HepG2 (cell line): Measurements from ENCODE around the gene PGM2. TPM values are rescaled to one million over a fixed set of nuclear protein-coding genes. Genes with fewer than 3 reads are reported as not detected.

Experiments
- ATAC-seq: fragments of 200-7000 bp; cut with Tn5 transposase; 3 replicates; pipeline ENCODE4 v1.9.1; 2020; ENCODE audit warnings: mild to moderate bottlenecking, moderate library complexity
- BruUV-seq: library from RNA; stranded (reverse); fragments of 400-500 nt; replicated peaks from 2 replicates; lab custom pipeline; 2021; lab: Mats Ljungman, UMichigan
- CTCF ChIA-PET: fragments of 300-600 bp; formaldehyde crosslinking; extraction: SDS; loops from one replicate; lab custom pipeline; 2021; ENCODE audit warnings: low total read pairs, inconsistent platforms, low intra/inter-chr PET ratio; lab: Yijun Ruan, JAX
- POLR2A ChIA-PET: fragments of 350-600 bp; sonication (Branson Sonifier 250); formaldehyde crosslinking; loops from one replicate; lab custom pipeline; 2020; ENCODE audit warnings: antibody characterized with exemption, inconsistent platforms; lab: Yijun Ruan, JAX
- DNase-seq: peaks from one replicate; pipeline ENCODE4 v3.0.0-alpha.2; 2015; ENCODE audit warnings: low spot score
- FAIRE-seq: peaks from 3 replicates; lab custom pipeline; 2011; peaks lifted over from hg19 to GRCh38; lab: Jason Lieb, UNC
- H2AFZ ChIP-seq: one replicate; pipeline ENCODE4 v1.6.1; 2011; ENCODE audit warnings: low read length, inconsistent platforms
- H3K27ac ChIP-seq: fragments of 300-600 bp; 3 replicates; pipeline ENCODE4 v1.8.0; 2011; ENCODE audit warnings: mixed run types, mild to moderate bottlenecking, mixed read lengths, low read length, inconsistent platforms; ENCODE audit not compliant: insufficient read depth; ENCODE audit errors: extremely low read length
- H3K27me3 ChIP-seq, 2 experiments: fragments of 200-600 bp in 1 of 2; 2 replicates in 1 of 2; 3 replicates in 1 of 2; pipeline versions ENCODE4 v1.6.0 to v1.8.0; 2011; ENCODE audit warnings: low read length in 2 of 2, mild to moderate bottlenecking in 2 of 2, moderate library complexity in 2 of 2, inconsistent platforms in 1 of 2; ENCODE audit not compliant: insufficient read depth in 2 of 2, control insufficient read depth in 1 of 2
- H3K36me3 ChIP-seq, 2 experiments: fragments of 200-600 bp in 1 of 2; replicated peaks in 1 of 2; 2 replicates in 1 of 2; 3 replicates in 1 of 2; pipeline versions ENCODE4 v1.5.1 to v1.8.0; 2011; ENCODE audit warnings: low read length in 2 of 2, inconsistent platforms in 1 of 2; ENCODE audit not compliant: insufficient read depth in 2 of 2, control insufficient read depth in 1 of 2
- H3K4me1 ChIP-seq: 2 replicates; pipeline ENCODE4 v1.5.1; 2012; ENCODE audit warnings: low read length, inconsistent platforms; ENCODE audit not compliant: insufficient read depth
- H3K4me2 ChIP-seq: 2 replicates; pipeline ENCODE4 v1.6.0; 2011; ENCODE audit warnings: low read depth, low read length, inconsistent platforms
- H3K4me3 ChIP-seq, 3 experiments: fragments of 200-600 bp in 1 of 3; sonication (generic), shearing (Covaris generic) in 1 of 3; replicated peaks in 1 of 3; 2 replicates each; pipeline ENCODE4 v1.5.1; 2011 to 2016; ENCODE audit warnings: low read length in 3 of 3, inconsistent platforms in 2 of 3, low read depth in 2 of 3, mild to moderate bottlenecking in 2 of 3, control low read depth in 1 of 3, mixed read lengths in 1 of 3; ENCODE audit not compliant: insufficient read depth in 1 of 3
- H3K79me2 ChIP-seq: one replicate; pipeline ENCODE4 v1.6.1; 2011; ENCODE audit warnings: low read length, inconsistent platforms; ENCODE audit not compliant: insufficient read depth
- H3K9ac ChIP-seq: 2 replicates; pipeline ENCODE4 v1.6.0; 2011; ENCODE audit warnings: mild to moderate bottlenecking, low read depth, low read length, inconsistent platforms; ENCODE audit not compliant: insufficient read depth
- H3K9me3 ChIP-seq: 2 replicates; pipeline ENCODE4 v1.5.1; 2012; ENCODE audit warnings: mild to moderate bottlenecking, low read length
- H4K20me1 ChIP-seq: 2 replicates; pipeline ENCODE4 v1.6.0; 2011; ENCODE audit warnings: inconsistent platforms, mild to moderate bottlenecking, low read length, moderate library complexity; ENCODE audit not compliant: insufficient read depth
- GTF2F1 ChIP-seq: fragments of 150-350 bp; IDR thresholded peaks from 2 replicates; pipeline ENCODE4 v1.6.1; 2014; ENCODE audit warnings: low read length
- HES4 ChIP-seq: sonication (generic); formaldehyde crosslinking; IDR thresholded peaks from 2 replicates; pipeline ENCODE4 v1.9.0; 2021; ENCODE audit warnings: mild to moderate bottlenecking, missing genetic modification reagents, borderline replicate concordance
- KLF15 ChIP-seq: sonication (generic); formaldehyde crosslinking; IDR thresholded peaks from 2 replicates; pipeline ENCODE4 v1.8.1; 2023; ENCODE audit warnings: borderline replicate concordance, mild to moderate bottlenecking, inconsistent platforms, missing genetic modification reagents, mixed read lengths
- MAZ ChIP-seq, 2 experiments: sonication (generic) in 1 of 2; formaldehyde crosslinking in 1 of 2; IDR thresholded peaks; 2 replicates each; pipeline versions ENCODE4 v1.5.0 to v1.6.1; 2012 to 2020; ENCODE audit warnings: low read depth in 2 of 2, mild to moderate bottlenecking in 2 of 2, borderline replicate concordance in 1 of 2, improper control_type of control experiment in 1 of 2, low read length in 1 of 2, missing genetic modification reagents in 1 of 2, moderate library complexity in 1 of 2
- MEF2D ChIP-seq: sonication (generic); formaldehyde crosslinking; IDR thresholded peaks from 2 replicates; pipeline ENCODE4 v1.5.1; 2020; ENCODE audit warnings: mild to moderate bottlenecking, missing genetic modification reagents
- ONECUT2 ChIP-seq: sonication (generic); formaldehyde crosslinking; IDR thresholded peaks from 2 replicates; pipeline ENCODE4 v1.4.0; 2020; ENCODE audit warnings: missing genetic modification reagents
- RFXAP ChIP-seq: sonication (generic); formaldehyde crosslinking; IDR thresholded peaks from 2 replicates; pipeline ENCODE4 v1.4.0; 2020; ENCODE audit warnings: missing genetic modification reagents, borderline replicate concordance
- TARDBP ChIP-seq: sonication (generic); formaldehyde crosslinking; IDR thresholded peaks from 2 replicates; pipeline ENCODE4 v1.8.0; 2022; ENCODE audit warnings: mild to moderate bottlenecking, missing genetic modification reagents
- TBP ChIP-seq: sonication (generic); formaldehyde crosslinking; IDR thresholded peaks from 2 replicates; pipeline ENCODE4 v1.5.0; 2020; ENCODE audit warnings: missing genetic modification reagents
- ZNF101 ChIP-seq: sonication (generic); formaldehyde crosslinking; IDR thresholded peaks from 2 replicates; pipeline ENCODE4 v1.4.0; 2020; ENCODE audit warnings: mild to moderate bottlenecking, low read depth, missing genetic modification reagents, borderline replicate concordance
- ZNF205 ChIP-seq: IDR thresholded peaks from 2 replicates; pipeline ENCODE4 v1.6.1; 2018; ENCODE audit warnings: missing biosample characterization, missing genetic modification reagents
- ZNF280D ChIP-seq: sonication (generic); formaldehyde crosslinking; IDR thresholded peaks from 2 replicates; pipeline ENCODE4 v1.5.1; 2020; ENCODE audit warnings: mild to moderate bottlenecking, missing genetic modification reagents
- ZNF562 ChIP-seq: sonication (generic); formaldehyde crosslinking; IDR thresholded peaks from 2 replicates; pipeline ENCODE4 v1.8.0; 2022; ENCODE audit warnings: missing genetic modification reagents, borderline replicate concordance
- ZNF629 ChIP-seq: sonication (generic); formaldehyde crosslinking; conservative IDR thresholded peaks from 2 replicates; pipeline ENCODE4 v1.5.0; 2020; ENCODE audit warnings: missing genetic modification reagents
- WGBS: methylation state at CpG from one replicate; pipeline ENCODE4 v1.1.6; 2017; ENCODE audit warnings: low lambda C conversion rate; 5-methylcytosine and 5-hydroxymethylcytosine counted together
- in situ Hi-C: cut with HindIII; loops from 2 replicates; pipeline ENCODE4 v1.10.0; 2017; ENCODE audit warnings: low pct_unique_long_range_greater_than_20kb; ENCODE audit not compliant: extremely low pct_ligation_motif_present
- intact Hi-C: fragments of 100-400 bp; cut with micrococcal nuclease; formaldehyde crosslinking; loops from one replicate; pipeline ENCODE4 v1.10.0; 2022; ENCODE audit not compliant: unreplicated experiment
- polyA plus RNA-seq, 8 experiments: library from polyadenylated mRNA; depleted of rRNA in 3 of 8; stranded (reverse) in 7 of 8; unstranded in 1 of 8; fragments of >200 nt; fragmentation: Illumina TruSeq in 4 of 8; extraction: Trizol in 4 of 8; gene quantifications; 2 replicates each; pipeline versions ENCODE4 v1.2.1 to v1.2.3, GENCODE V29; 2011 to 2016; ENCODE audit warnings: low read depth in 4 of 8, missing spikeins in 1 of 8, mixed read lengths in 1 of 8; ENCODE audit not compliant: insufficient read depth in 1 of 8
- total RNA-seq, 5 experiments: library from RNA; depleted of rRNA; stranded (reverse); fragments of >200 nt; fragmentation: Illumina TruSeq; extraction: Trizol; gene quantifications; 2 replicates each; pipeline ENCODE4 v1.2.3, GENCODE V29; 2016; ENCODE audit warnings: low read depth in 1 of 5
- TF ChIP-seq, protein P1 (sequence below): sonication (generic); formaldehyde crosslinking; IDR thresholded peaks from 2 replicates; pipeline ENCODE4 v1.5.1; 2020; ENCODE audit warnings: mild to moderate bottlenecking, missing genetic modification reagents, moderate library complexity

PGM2 gene
- total and polyA plus RNA-seq, 2 of the 13 experiments (the other 11 are each of a cell fraction or from before 2014, with no cell fraction given) = 14.6 to 36.9 TPM

DNA sequence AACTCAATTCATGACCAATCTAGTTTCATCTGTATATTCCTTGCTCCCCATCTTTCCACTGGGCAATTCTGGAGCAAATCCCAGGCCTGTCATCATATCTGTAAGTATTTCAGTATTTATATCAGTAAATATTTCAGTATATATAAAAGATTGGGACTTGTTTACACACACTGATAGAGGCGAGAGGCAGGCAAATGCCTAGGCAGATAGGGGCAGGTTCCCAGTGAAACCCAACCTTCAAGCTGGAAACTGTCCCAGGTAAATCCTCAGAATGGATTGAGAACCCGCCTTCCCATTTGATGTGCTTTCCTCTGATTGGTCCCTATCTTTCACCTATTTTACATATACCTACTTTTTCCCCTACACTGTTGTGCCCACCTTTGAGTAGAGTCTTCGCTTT lies 40.6 kb downstream of the PGM2 start:
- ChIA-PET CTCF (no interaction called here), POLR2A (no interaction called here)
- H3K4me2 ChIP-seq = no peak overlapping the region
- H4K20me1 ChIP-seq = no peaks in the 10 kb centered on the region
- WGBS = 94% methylated on average over 3 of the region's 3 CpGs
- peaks cover 12% of the 10 kb centered on the region; the same call in 1 of the 2 replicates for H3K4me1 ChIP-seq
- H3K9me3 ChIP-seq = no peaks in the 10 kb centered on the region
- DNase-seq = no peak
- no TSS peak for BruUV-seq
- no peaks in the 10 kb centered on the region for H3K27me3 ChIP-seq
- no peaks in the 10 kb centered on the region for H3K79me2 ChIP-seq
- H3K4me3 ChIP-seq = no peak overlapping the region
- in situ Hi-C loops (no loop called here), intact Hi-C loops (no loop called here)
- H3K36me3 ChIP-seq = peaks cover 0 to 6% of the 10 kb centered on the region in 2 experiments; a peak in 1 of 5 replicates
- no peak overlapping the region for H3K27ac ChIP-seq
- ATAC-seq = no peak
- no peak overlapping the region for H2AFZ ChIP-seq
- no peak overlapping the region for H3K9ac ChIP-seq
- no peak for TF ChIP-seq ONECUT2
- TF ChIP-seq ZNF205 (CRISPR knock-in tag) = no peak
- no peak for TF ChIP-seq ZNF101 (CRISPR knock-in tag)
- no peak for TF ChIP-seq ZNF629 (CRISPR knock-in tag)
- TF ChIP-seq GTF2F1 = no peak
- TF ChIP-seq ZNF562 (CRISPR knock-in tag) = no peak
- no peak for TF ChIP-seq TARDBP (CRISPR knock-in tag)
- no peak for TF ChIP-seq RFXAP
- TF ChIP-seq MEF2D (CRISPR knock-in tag) = no peak
- no peak for TF ChIP-seq HES4 (CRISPR knock-in tag)
- TF ChIP-seq, protein P1, sequence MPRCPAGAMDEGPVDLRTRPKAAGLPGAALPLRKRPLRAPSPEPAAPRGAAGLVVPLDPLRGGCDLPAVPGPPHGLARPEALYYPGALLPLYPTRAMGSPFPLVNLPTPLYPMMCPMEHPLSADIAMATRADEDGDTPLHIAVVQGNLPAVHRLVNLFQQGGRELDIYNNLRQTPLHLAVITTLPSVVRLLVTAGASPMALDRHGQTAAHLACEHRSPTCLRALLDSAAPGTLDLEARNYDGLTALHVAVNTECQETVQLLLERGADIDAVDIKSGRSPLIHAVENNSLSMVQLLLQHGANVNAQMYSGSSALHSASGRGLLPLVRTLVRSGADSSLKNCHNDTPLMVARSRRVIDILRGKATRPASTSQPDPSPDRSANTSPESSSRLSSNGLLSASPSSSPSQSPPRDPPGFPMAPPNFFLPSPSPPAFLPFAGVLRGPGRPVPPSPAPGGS (CRISPR knock-in tag) = no peak
- no peak for TF ChIP-seq ZNF280D (CRISPR knock-in tag)
- TF ChIP-seq MAZ (IDR thresholded peaks at IDR 0.05; ENCODE audit: borderline replicate concordance, low read depth, low read length) = no peak
- TF ChIP-seq MAZ (CRISPR knock-in tag; IDR thresholded peaks at IDR 0.05; ENCODE audit: low read depth) = no peak
- no peak for TF ChIP-seq KLF15 (CRISPR knock-in tag)
- no peak for TF ChIP-seq TBP (CRISPR knock-in tag)
- FAIRE-seq = no peak
